ES-I3 (cell line): ENCODE measurements around the gene ZHX3.

Source experiments
- H3K36me3 ChIP-seq: 2 replicates; pipeline ENCODE4 v1.6.1; 2013; ENCODE audit warnings: mild to moderate bottlenecking, low read length, control low read depth, moderate library complexity; ENCODE audit not compliant: insufficient read depth
- H3K4me1 ChIP-seq: 2 replicates; pipeline ENCODE4 v1.6.1; 2013; ENCODE audit warnings: mild to moderate bottlenecking, control low read depth, low read length; ENCODE audit not compliant: insufficient read depth
- H3K9ac ChIP-seq: 2 replicates; pipeline ENCODE4 v1.6.1; 2013; ENCODE audit warnings: low read depth, mild to moderate bottlenecking, low read length, moderate library complexity
- H3K9me3 ChIP-seq: 2 replicates; pipeline ENCODE4 v1.6.1; 2013; ENCODE audit warnings: mild to moderate bottlenecking, low read length, moderate library complexity; ENCODE audit not compliant: control insufficient read depth, insufficient read depth

ZHX3 gene

DNA sequence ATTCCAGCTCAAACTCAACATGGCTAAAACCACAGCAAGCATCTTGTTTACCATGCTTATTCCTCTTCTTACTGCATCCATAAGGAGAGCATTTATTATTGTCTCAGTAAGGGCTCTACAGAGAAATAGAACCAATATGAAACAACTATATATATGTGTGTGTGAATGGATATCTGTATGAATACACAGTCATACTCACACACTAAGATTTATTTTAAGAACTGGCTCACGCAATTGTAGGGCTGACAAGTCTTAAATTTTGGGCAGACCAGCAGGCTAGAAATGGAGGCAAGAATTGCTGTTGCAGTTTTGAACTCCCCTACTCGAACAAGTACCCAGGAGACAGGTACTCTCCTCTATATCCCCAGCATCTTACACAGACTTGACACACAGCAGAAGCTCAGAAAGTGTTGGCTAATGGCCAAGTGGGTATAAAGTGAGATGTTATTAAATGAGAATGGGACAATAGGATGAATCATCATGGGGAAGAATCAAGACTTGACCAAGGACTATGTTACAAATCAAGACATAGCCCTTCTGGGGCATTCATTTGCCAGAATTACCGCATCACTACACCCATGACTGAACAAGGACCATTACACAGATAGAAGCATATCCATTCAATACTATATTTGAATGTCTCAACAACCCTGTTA, 13.0 kb downstream of the ZHX3 start:
- Histone ChIP-seq H3K36me3 (no peaks in the 10 kb centered on the region), H3K9ac (no peak overlapping the region), H3K9me3 (no peaks in the 10 kb centered on the region), H3K4me1 (peaks cover 20% of the 10 kb centered on the region)

DNA sequence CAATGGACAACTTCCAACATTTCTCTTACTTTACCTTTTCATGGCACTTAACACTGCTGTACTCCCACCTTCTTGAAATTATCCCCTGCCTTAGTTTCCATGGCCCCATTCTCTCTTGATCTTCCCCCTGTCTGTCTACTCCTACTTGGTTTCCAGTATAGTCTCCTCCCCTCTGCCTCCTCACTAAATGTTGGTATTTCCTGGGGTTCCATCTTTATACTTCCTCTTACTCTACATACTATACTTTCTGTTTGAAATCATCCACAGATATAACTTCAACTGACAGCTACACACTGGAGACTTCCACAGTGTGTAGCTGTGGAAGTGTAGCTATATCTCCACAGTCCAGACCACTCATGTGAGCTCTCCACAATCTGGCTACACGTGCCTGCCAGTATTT, 13.5 kb downstream of the ZHX3 start:
- Histone ChIP-seq H3K4me1 (peaks cover 19% of the 10 kb centered on the region), H3K9me3 (no peaks in the 10 kb centered on the region), H3K9ac (no peak overlapping the region), H3K36me3 (no peaks in the 10 kb centered on the region)

DNA sequence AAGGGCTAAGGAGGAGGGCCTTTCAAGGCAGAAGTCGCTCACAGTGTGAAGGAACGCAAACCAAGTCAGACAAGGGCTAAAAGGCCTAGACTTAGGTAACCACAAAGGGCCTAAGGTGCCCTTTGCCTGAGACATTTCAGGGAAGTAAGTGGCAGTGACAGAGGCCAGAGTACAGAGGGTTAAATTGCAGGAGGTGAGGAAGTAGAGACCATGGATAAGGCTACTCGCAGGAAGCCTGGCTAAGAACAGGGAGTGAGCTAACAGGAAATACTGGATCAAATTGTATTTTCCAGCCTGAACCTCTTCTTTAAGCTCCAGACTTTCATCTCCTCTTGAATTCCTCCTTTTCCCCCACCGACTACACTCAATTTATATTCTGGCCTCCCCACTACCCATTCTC, 16.6 kb downstream of the ZHX3 start:
- peaks cover 11% of the 10 kb centered on the region; the same call in 1 of the 2 replicates for H3K4me1 ChIP-seq
- no peaks in the 10 kb centered on the region for H3K9me3 ChIP-seq
- H3K9ac ChIP-seq, result no peak overlapping the region
- no peaks in the 10 kb centered on the region for H3K36me3 ChIP-seq

DNA sequence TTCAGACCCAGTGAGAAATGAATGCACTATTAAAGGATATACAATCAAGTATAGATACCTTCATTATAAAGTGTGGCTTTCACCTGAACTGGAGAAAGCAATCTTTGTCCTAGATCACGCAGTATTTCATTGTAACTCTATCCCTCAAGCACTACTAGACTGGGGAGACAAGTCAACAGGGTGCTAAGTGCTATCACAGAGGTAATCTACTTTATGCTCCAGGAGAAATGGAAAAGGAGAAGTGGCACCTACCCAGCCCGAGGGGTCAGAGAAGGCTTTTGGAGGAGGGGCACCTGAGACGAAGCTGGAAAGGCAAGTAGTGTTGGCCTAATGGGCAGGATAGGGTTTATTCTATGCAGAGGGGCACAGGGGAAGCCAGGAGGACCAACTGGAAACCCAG, 17.1 kb downstream of the ZHX3 start:
- peaks cover 11% of the 10 kb centered on the region; the same call in 1 of the 2 replicates for H3K4me1 ChIP-seq
- H3K9me3 ChIP-seq, result no peaks in the 10 kb centered on the region
- no peaks in the 10 kb centered on the region for H3K36me3 ChIP-seq
- no peak overlapping the region for H3K9ac ChIP-seq

DNA sequence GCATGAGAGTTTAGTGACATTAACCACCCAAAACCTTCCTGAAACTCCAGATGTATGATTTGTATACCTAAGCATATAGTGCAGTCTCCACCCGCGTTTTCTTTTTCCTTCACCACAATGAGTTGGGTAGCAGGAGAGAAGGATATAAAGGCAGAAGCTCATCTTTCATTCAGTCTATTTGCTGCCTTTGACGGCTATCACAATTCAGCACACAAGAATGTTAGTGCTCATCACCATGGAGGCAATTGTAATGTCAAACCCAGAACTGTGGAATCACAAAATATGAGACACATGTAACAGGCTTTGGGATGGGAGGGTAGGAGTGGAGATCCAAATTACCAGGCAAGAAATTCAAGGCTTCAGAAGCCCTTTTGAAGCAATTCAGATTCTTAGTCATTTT, 17.6 kb downstream of the ZHX3 start:
- no peak overlapping the region for H3K9ac ChIP-seq
- H3K9me3 ChIP-seq, result no peaks in the 10 kb centered on the region
- no peaks in the 10 kb centered on the region for H3K36me3 ChIP-seq

DNA sequence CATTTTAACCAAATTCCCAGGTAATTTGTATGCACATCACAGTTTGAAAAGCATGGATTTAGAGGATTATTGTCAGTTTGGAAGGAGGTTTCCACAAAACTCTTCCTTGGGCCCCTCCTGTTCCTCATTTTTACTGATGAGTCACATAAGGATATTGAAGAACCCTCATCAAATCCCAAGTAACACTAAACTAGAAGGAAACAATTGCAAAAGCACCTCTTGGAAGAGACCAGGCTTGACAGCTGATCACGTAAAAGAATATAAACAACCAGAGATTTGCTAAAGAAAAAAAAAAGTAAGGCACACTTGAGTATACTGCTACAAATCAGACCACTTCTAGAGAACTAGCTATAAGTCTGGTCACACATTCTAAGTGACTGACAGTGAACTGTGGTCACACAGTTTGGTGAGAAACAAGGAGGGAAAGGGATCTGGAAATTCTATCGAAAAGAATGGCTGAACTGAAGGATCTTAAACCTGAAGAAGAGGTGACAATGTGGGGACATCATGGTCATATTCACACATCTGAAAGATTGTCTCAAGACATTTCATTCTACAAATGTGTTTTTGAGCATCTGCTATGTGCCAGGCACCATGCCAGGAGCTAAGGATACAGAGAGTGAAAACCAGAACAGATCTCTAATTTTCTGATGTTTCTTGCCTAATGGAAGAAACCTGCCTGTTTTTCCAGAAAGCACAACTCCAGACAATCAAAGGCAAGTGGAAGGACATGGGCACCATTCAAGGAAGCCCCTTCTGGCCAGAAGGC, 24.1 kb downstream of the ZHX3 start:
- Histone ChIP-seq H3K36me3 (no peaks in the 10 kb centered on the region), H3K9ac (no peak overlapping the region), H3K9me3 (no peaks in the 10 kb centered on the region), H3K4me1 (0 out of 2 replicates have a peak, but pooled peaks cover 1% of the 10 kb centered on the region)

More for the DNA sequence above, 17.6 kb downstream of the ZHX3 start:
- peaks cover 11% of the 10 kb centered on the region; the same call in 1 of the 2 replicates for H3K4me1 ChIP-seq

DNA sequence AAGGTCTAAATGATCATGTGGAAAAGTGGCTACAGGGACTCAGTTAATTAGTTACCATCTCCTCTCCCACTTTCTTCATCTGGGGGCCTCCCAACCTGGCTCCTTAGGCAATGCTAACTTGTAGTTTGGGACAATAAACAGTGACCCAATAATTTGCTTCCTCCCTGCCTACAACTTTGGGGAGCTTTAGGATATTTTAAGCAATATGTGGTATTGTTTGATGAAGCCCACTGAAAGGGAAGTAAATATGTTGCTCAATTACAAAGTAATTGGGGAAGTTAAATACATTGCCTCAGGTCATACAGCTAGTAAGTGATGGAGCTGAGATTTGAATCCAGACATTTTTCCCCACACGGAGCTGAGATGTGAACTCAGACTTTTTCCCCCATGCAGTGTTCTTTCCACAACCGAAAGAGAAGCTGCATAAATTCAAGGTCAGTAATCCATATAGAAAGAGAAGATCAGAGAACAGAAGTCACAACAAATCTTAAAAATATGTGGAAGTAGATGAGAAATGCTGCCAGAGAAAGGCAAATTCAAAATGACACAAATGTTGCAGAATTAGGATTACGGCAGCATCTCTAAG, 26.6 kb downstream of the ZHX3 start:
- Histone ChIP-seq H3K9me3 (no peaks in the 10 kb centered on the region; the same call in 1 of the 2 replicates), H3K36me3 (no peaks in the 10 kb centered on the region), H3K4me1 (no peaks in the 10 kb centered on the region)

DNA sequence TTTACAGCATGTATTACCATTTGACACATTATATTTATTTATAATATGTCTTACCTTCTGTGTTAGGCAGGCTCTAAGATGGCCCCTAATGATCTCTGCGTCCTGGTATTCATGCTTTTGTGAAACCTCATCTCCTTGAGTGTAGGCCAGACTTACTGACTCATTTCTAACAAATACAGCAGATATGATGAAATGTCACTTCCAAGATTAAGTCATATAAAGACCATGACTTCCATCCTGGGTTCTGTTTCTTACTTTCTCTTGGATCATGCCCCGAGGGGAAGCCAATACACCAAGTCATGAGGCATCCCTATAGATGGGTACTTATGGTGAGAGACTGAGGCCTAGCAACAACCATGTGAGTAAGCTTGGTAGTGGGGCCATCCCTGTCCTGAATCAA, 30.2 kb downstream of the ZHX3 start:
- Histone ChIP-seq H3K4me1 (no peaks in the 10 kb centered on the region), H3K9me3 (no peaks in the 10 kb centered on the region; the same call in 1 of the 2 replicates), H3K36me3 (no peaks in the 10 kb centered on the region), H3K9ac (no peak overlapping the region)

More for the DNA sequence above, 26.6 kb downstream of the ZHX3 start:
- no peak overlapping the region for H3K9ac ChIP-seq

DNA sequence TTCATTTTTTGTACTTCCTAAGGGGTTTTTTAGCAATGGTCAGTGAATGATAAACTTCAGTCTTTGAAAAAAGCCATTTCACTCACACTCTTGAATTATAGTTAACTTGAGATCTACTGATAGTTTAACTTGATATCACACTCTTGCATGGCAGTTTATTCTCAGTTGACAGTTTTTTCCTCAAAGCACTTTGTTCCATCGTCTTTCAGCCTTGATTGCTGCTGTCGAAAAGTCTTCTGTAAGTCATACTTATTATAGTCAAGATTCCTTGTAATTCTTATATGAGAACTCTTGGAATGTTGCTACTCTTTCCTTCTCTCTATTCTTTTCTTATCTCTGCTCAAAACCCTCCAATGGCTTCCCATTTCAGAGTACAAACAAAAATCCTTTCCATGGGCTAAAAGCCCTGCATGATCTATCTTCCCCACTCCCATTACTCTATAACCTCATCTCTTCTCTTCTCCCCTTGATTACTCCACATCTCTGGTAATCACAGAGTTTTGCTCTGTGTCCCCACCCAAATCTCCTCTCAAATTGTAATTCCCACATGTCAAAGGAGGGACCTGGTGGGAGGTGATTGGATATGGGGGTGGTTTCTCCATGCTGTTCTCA, 31.2 kb downstream of the ZHX3 start:
- Histone ChIP-seq H3K9me3 (no peaks in the 10 kb centered on the region; the same call in 1 of the 2 replicates), H3K4me1 (no peaks in the 10 kb centered on the region), H3K9ac (no peak overlapping the region), H3K36me3 (no peaks in the 10 kb centered on the region)

DNA sequence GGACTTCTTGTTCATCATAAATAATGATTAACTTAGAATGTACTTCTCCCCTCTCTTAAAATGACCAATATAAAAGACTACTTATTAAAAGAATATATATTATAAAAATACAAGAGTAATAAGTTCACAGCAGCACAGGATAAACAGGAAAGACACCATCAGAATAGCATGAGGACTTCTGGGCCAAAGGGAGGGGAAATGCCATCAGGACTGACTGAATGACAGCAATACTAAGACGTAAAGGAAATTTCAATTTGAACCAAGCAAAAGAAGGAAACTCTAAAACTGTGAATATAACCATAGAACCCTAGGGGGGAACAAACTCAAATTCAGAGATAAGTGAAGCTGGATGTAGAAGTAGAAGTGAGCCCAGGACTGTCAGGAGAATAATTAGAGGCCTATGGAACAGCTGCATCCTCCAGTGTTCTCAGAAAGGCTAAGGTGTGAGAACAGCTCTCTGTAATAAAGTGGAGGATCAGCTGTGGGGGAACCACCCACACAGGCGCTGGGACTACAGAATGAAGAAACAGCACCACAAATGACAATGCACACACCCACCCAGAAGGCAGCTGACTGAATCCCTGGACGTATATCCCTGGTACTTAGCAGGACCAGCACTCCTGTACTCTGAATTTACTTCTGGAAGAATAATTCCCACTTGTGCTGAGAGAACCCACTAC, 37.8 kb downstream of the ZHX3 start:
- no peaks in the 10 kb centered on the region for H3K9me3 ChIP-seq
- H3K4me1 ChIP-seq, result no peaks in the 10 kb centered on the region
- no peak overlapping the region for H3K9ac ChIP-seq
- H3K36me3 ChIP-seq, result no peaks in the 10 kb centered on the region

DNA sequence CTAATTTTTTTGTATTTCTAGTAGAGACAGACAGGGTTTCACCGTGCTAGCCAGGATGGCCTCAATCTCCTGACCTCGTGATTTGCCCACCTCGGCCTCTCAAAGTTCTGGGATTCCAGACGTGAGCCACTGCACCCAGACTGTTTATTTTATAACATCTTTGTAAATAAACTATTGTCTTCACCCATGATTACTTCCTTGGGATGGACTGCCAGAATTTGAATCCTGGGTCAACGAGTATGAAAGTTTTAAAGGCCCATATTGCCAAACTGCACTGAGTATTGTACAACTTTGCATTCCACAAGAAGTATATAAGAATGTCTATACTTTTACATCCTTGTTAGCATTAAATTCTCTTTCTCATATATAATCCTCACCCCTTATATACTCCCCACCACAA, 38.6 kb downstream of the ZHX3 start:
- no peak overlapping the region for H3K9ac ChIP-seq

DNA sequence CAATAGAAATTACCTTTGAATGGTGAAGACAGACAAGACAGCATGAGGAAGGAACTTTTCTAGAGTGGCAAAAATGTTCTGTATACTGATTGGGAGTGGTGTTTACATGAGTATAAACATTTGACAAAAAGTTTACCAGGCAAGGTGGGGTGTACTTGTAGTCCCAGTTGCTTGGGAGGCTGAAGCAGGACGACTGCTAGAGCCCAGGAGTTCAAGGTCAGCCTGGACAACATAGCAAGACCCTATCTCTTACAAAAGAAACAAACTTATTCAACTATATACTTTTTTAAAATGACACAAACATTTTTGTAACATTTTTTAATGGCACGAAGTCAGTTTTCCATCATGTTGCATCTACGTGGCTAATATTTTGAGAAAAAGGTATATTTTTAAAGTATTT, 40.5 kb downstream of the ZHX3 start:
- no peaks in the 10 kb centered on the region for H3K36me3 ChIP-seq
- no peaks in the 10 kb centered on the region for H3K9me3 ChIP-seq
- H3K4me1 ChIP-seq, result no peaks in the 10 kb centered on the region
- H3K9ac ChIP-seq, result no peak overlapping the region

More for the DNA sequence above, 38.6 kb downstream of the ZHX3 start:
- no peaks in the 10 kb centered on the region for H3K4me1 ChIP-seq
- H3K36me3 ChIP-seq, result no peaks in the 10 kb centered on the region
- H3K9me3 ChIP-seq, result no peaks in the 10 kb centered on the region

DNA sequence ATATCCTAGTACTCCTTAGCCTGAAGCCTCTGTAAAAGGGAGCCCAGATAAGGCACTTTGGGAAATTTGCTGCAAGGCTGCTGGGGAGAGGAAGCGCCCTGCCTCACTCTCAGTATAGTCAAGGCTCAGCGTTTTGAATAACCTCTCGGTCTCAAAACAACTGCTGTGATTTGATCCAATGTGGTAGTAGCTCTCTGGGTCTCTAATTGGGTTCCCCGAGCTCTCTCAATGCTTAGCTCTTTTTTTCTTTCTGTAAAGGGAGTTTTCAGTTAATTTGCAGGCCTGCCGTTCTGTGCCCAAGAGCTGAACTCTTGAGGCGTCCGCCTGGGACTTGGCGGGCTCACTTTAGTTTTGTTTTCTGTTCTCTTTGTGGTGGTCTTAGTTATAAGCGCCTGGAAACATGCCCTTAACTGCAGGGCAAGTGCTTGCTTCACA, 41.2 kb downstream of the ZHX3 start:
- H3K4me1 ChIP-seq, result no peaks in the 10 kb centered on the region
- H3K36me3 ChIP-seq, result no peaks in the 10 kb centered on the region
- no peak overlapping the region for H3K9ac ChIP-seq
- H3K9me3 ChIP-seq, result no peaks in the 10 kb centered on the region

DNA sequence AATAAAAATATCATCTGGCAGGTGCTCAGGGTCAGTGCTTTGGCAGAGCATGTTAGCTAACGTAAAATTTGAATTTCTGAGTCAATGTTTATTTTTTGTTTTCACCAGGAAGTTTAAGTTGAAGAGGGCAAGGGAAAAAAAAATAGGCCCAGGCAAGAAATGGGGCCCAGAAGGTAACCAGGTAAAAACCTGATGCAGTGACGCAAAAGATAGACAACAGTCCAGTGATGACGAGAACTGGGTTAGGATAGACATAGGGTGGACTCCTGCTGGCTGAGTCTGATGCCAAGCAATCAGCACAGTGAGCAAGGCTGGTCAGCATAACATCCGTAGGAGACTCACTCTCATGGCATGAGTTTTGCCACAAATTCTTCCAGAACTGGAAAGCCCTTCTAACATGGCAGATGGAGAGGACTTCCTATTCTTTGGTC, 42.2 kb downstream of the ZHX3 start:
- Histone ChIP-seq H3K9me3 (no peaks in the 10 kb centered on the region), H3K36me3 (no peaks in the 10 kb centered on the region), H3K9ac (no peak overlapping the region), H3K4me1 (no peaks in the 10 kb centered on the region)
